ENCODE data around the gene MORC1.
"Not testable (repeated sequence)": the region's sequence is repeated elsewhere in the genome, so short reads cannot be mapped to it uniquely, and the experiment has no call there.

Gene MORC1

GRCh38 chr3:109093561-109093960, 24.4 kb downstream of the MORC1 start:
- Histone ChIP-seq H3K4me3 (ENCODE audit: low read length) (no peak overlapping the region), H3K9me3 (ENCODE audit: insufficient read depth, low read length) (no peaks in the 10 kb centered on the region), H3K79me2 (ENCODE audit: low read length) (no peaks in the 10 kb centered on the region), H3K27ac (ENCODE audit: low read length) (no peak overlapping the region), H3K36me3 (replicated peaks; ENCODE audit: low read depth, low read length) (no peaks in the 10 kb centered on the region), H3K4me1 (ENCODE audit: low read length) (peaks cover 6% of the 10 kb centered on the region; the same call in 1 of the 2 replicates), H2AFZ (ENCODE audit: low read depth, low read length) (no peak overlapping the region), H3K4me2 (ENCODE audit: low read length) (no peak overlapping the region), H3K9ac (ENCODE audit: low read length) (no peak overlapping the region), H3K27me3 (ENCODE audit: low read depth, low read length) (no peaks in the 10 kb centered on the region), H4K20me1 (ENCODE audit: insufficient read depth, low read length) (no peaks in the 10 kb centered on the region)
- TF ChIP-seq EZH2phosphoT487 (IDR thresholded peaks at IDR 0.05; ENCODE audit: low read depth): no peak
- TF ChIP-seq CTCF (IDR thresholded peaks at IDR 0.05; ENCODE audit: low read depth, low read length): no peak

- Histone ChIP-seq H3K36me3 (replicated peaks; ENCODE audit: low read depth, low read length) (no peaks in the 10 kb centered on the region), H3K4me2 (ENCODE audit: low read length) (no peak overlapping the region), H4K20me1 (ENCODE audit: insufficient read depth, low read length) (no peaks in the 10 kb centered on the region), H3K27ac (ENCODE audit: low read length) (no peak overlapping the region), H2AFZ (ENCODE audit: low read depth, low read length) (no peak overlapping the region), H3K4me1 (ENCODE audit: low read length) (no peaks in the 10 kb centered on the region), H3K27me3 (ENCODE audit: low read depth, low read length) (no peaks in the 10 kb centered on the region), H3K79me2 (ENCODE audit: low read length) (no peaks in the 10 kb centered on the region), H3K4me3 (ENCODE audit: low read length) (no peak overlapping the region), H3K9ac (ENCODE audit: low read length) (no peak overlapping the region), H3K9me3 (ENCODE audit: insufficient read depth, low read length) (no peaks in the 10 kb centered on the region)
- TF ChIP-seq EZH2phosphoT487 (IDR thresholded peaks at IDR 0.05; ENCODE audit: low read depth) (no peak), CTCF (IDR thresholded peaks at IDR 0.05; ENCODE audit: low read depth, low read length) (no peak)
Observed at GRCh38 chr3:109091846-109092245, 26.1 kb downstream of the MORC1 start.

- H3K4me2 ChIP-seq (ENCODE audit: low read length): no peak overlapping the region
- H3K9ac ChIP-seq (ENCODE audit: low read length): no peak overlapping the region
- H3K36me3 ChIP-seq (replicated peaks; ENCODE audit: low read depth, low read length): no peaks in the 10 kb centered on the region
- no peak overlapping the region for H3K4me3 ChIP-seq (ENCODE audit: low read length)
- H2AFZ ChIP-seq (ENCODE audit: low read depth, low read length): no peak overlapping the region
- H3K9me3 ChIP-seq (ENCODE audit: insufficient read depth, low read length): no peaks in the 10 kb centered on the region
- no peaks in the 10 kb centered on the region for H3K27me3 ChIP-seq (ENCODE audit: low read depth, low read length)
- no peaks in the 10 kb centered on the region for H3K4me1 ChIP-seq (ENCODE audit: low read length)
- H4K20me1 ChIP-seq (ENCODE audit: insufficient read depth, low read length): no peaks in the 10 kb centered on the region
- no peaks in the 10 kb centered on the region for H3K79me2 ChIP-seq (ENCODE audit: low read length)
- TF ChIP-seq EZH2phosphoT487 (IDR thresholded peaks at IDR 0.05; ENCODE audit: low read depth) (no peak), CTCF (IDR thresholded peaks at IDR 0.05; ENCODE audit: low read depth, low read length) (no peak)
- no peak overlapping the region for H3K27ac ChIP-seq (ENCODE audit: low read length)
Observed at GRCh38 chr3:109089265-109089664, 28.7 kb downstream of the MORC1 start.

- H3K36me3 ChIP-seq (replicated peaks; ENCODE audit: low read depth, low read length): no peaks in the 10 kb centered on the region
- H3K4me2 ChIP-seq (ENCODE audit: low read length): peak overlapping the region; percentile 80
- peak overlapping the region; percentile 65 for H3K4me3 ChIP-seq (ENCODE audit: low read length)
- H3K27me3 ChIP-seq (ENCODE audit: low read depth, low read length): no peaks in the 10 kb centered on the region
- no peak overlapping the region for H3K9ac ChIP-seq (ENCODE audit: low read length)
- peak overlapping the region; percentile 66; the same call in 1 of the 2 replicates for H2AFZ ChIP-seq (ENCODE audit: low read depth, low read length)
- peaks cover 5% of the 10 kb centered on the region; the same call in 1 of the 2 replicates for H3K9me3 ChIP-seq (ENCODE audit: insufficient read depth, low read length)
- H4K20me1 ChIP-seq (ENCODE audit: insufficient read depth, low read length): no peaks in the 10 kb centered on the region
- no peaks in the 10 kb centered on the region for H3K79me2 ChIP-seq (ENCODE audit: low read length)
- no peak overlapping the region for H3K27ac ChIP-seq (ENCODE audit: low read length)
- TF ChIP-seq EZH2phosphoT487 (IDR thresholded peaks at IDR 0.05; ENCODE audit: low read depth) (no peak), CTCF (IDR thresholded peaks at IDR 0.05; ENCODE audit: low read depth, low read length) (peak; percentile 86)
- peaks cover 5% of the 10 kb centered on the region; the same call in 1 of the 2 replicates for H3K4me1 ChIP-seq (ENCODE audit: low read length)
Observed at GRCh38 chr3:109081746-109082510, 36.0 kb downstream of the MORC1 start.

- H3K27ac ChIP-seq (ENCODE audit: low read length); H3K9me3 ChIP-seq (ENCODE audit: insufficient read depth, low read length); H3K4me3 ChIP-seq (ENCODE audit: low read length); H3K4me2 ChIP-seq (ENCODE audit: low read length); H3K36me3 ChIP-seq (replicated peaks; ENCODE audit: low read depth, low read length); H2AFZ ChIP-seq (ENCODE audit: low read depth, low read length); H3K4me1 ChIP-seq (ENCODE audit: low read length); H4K20me1 ChIP-seq (ENCODE audit: insufficient read depth, low read length); H3K27me3 ChIP-seq (ENCODE audit: low read depth, low read length); H3K9ac ChIP-seq (ENCODE audit: low read length); H3K79me2 ChIP-seq (ENCODE audit: low read length): not testable (repeated sequence)
Observed at GRCh38 chr3:109080090-109080489, 37.8 kb downstream of the MORC1 start.

All from OCI-LY3 (cell line).